H9 (cell line): Measurements from ENCODE around the gene GALNT13. TPM values are rescaled to one million over a fixed set of nuclear protein-coding genes. Genes with fewer than 3 reads are reported as not detected.

Experiments
- DNase-seq: peaks from one replicate; pipeline ENCODE4 v3.0.0-alpha.2; 2017
- H2AFZ ChIP-seq: one replicate; pipeline ENCODE4 v1.6.1; 2013; ENCODE audit warnings: mild to moderate bottlenecking, low read length, control low read depth, moderate library complexity
- H2AK5ac ChIP-seq: 2 replicates; pipeline ENCODE4 v1.6.1; 2013; ENCODE audit warnings: low read length, control low read depth, mixed read lengths; ENCODE audit not compliant: insufficient read length
- H2BK120ac ChIP-seq: one replicate; pipeline ENCODE4 v1.6.1; 2013; ENCODE audit warnings: low read depth, mild to moderate bottlenecking, low read length, control low read depth, inconsistent platforms; ENCODE audit not compliant: poor library complexity, severe bottlenecking
- H2BK12ac ChIP-seq: 2 replicates; pipeline ENCODE4 v1.6.1; 2013; ENCODE audit warnings: low read length, control low read depth, mixed read lengths, low read depth; ENCODE audit not compliant: insufficient read length
- H2BK15ac ChIP-seq: 2 replicates; pipeline ENCODE4 v1.6.1; 2013; ENCODE audit warnings: low read depth, low read length, control low read depth
- H2BK20ac ChIP-seq: one replicate; pipeline ENCODE4 v1.6.1; 2013; ENCODE audit warnings: low read depth, mild to moderate bottlenecking, low read length, control low read depth, inconsistent platforms; ENCODE audit not compliant: poor library complexity, severe bottlenecking
- H2BK5ac ChIP-seq: 2 replicates; pipeline ENCODE4 v1.6.1; 2013; ENCODE audit warnings: low read length, control low read depth, mixed read lengths; ENCODE audit not compliant: insufficient read length
- H3K14ac ChIP-seq: 2 replicates; pipeline ENCODE4 v1.6.1; 2013; ENCODE audit warnings: low read length, control low read depth; ENCODE audit not compliant: insufficient read depth
- H3K18ac ChIP-seq: 2 replicates; pipeline ENCODE4 v1.6.1; 2013; ENCODE audit warnings: low read depth, mild to moderate bottlenecking, mixed read lengths, low read length, control low read depth; ENCODE audit not compliant: insufficient read length
- H3K23ac ChIP-seq: 2 replicates; pipeline ENCODE4 v1.6.1; 2013; ENCODE audit warnings: low read length, control low read depth, mixed read lengths, low read depth; ENCODE audit not compliant: insufficient read length
- H3K23me2 ChIP-seq: 2 replicates; pipeline ENCODE4 v1.6.1; 2013; ENCODE audit warnings: low read depth, mild to moderate bottlenecking, mixed read lengths, low read length, control low read depth; ENCODE audit not compliant: insufficient read length, poor library complexity, severe bottlenecking
- H3K27ac ChIP-seq: 2 replicates; pipeline ENCODE4 v1.5.1; 2013; ENCODE audit warnings: low read length, control low read depth, mixed read lengths, low read depth; ENCODE audit not compliant: insufficient read length
- H3K27me3 ChIP-seq: 2 replicates; pipeline ENCODE4 v1.6.1; 2013; ENCODE audit warnings: low read length, control low read depth, inconsistent platforms; ENCODE audit not compliant: insufficient read depth
- H3K4ac ChIP-seq: 2 replicates; pipeline ENCODE4 v1.6.1; 2013; ENCODE audit warnings: low read depth, mild to moderate bottlenecking, control low read depth, inconsistent platforms, low read length, moderate library complexity
- H3K4me1 ChIP-seq: 2 replicates; pipeline ENCODE4 v1.6.1; 2013; ENCODE audit warnings: low read length, control low read depth, inconsistent platforms; ENCODE audit not compliant: insufficient read depth
- H3K4me2 ChIP-seq: 2 replicates; pipeline ENCODE4 v1.6.1; 2013; ENCODE audit warnings: low read length, control low read depth, mixed read lengths; ENCODE audit not compliant: insufficient read length, insufficient read depth
- H3K56ac ChIP-seq: 2 replicates; pipeline ENCODE4 v1.6.1; 2013; ENCODE audit warnings: low read depth, mild to moderate bottlenecking, mixed read lengths, low read length, control low read depth; ENCODE audit not compliant: insufficient read length
- H3K79me1 ChIP-seq: 2 replicates; pipeline ENCODE4 v1.6.1; 2013; ENCODE audit warnings: low read depth, mild to moderate bottlenecking, moderate library complexity, low read length, control low read depth, inconsistent platforms; ENCODE audit not compliant: insufficient read depth, poor library complexity, severe bottlenecking
- H3K79me2 ChIP-seq: 2 replicates; pipeline ENCODE4 v1.6.1; 2013; ENCODE audit warnings: low read length, control low read depth, inconsistent platforms; ENCODE audit not compliant: insufficient read depth
- H3K9ac ChIP-seq: 2 replicates; pipeline ENCODE4 v1.6.1; 2013; ENCODE audit warnings: low read length, control low read depth, mixed read lengths; ENCODE audit not compliant: insufficient read length; ENCODE audit errors: extremely low read depth
- H3K9me3 ChIP-seq: one replicate; pipeline ENCODE4 v1.6.1; 2013; ENCODE audit warnings: low read depth, low read length, inconsistent platforms; ENCODE audit not compliant: control insufficient read depth
- H3T11ph ChIP-seq: one replicate; pipeline ENCODE4 v1.6.1; 2013; ENCODE audit warnings: mild to moderate bottlenecking, low read length, control low read depth, inconsistent platforms
- H4K20me1 ChIP-seq: one replicate; pipeline ENCODE4 v1.6.1; 2013; ENCODE audit not compliant: control insufficient read depth, insufficient read length, insufficient read depth
- H4K5ac ChIP-seq: 2 replicates; pipeline ENCODE4 v1.6.1; 2013; ENCODE audit warnings: low read depth, mild to moderate bottlenecking, mixed read lengths, low read length, control low read depth; ENCODE audit not compliant: insufficient read length
- H4K8ac ChIP-seq: replicated peaks from 2 replicates; pipeline ENCODE4 v1.6.1; 2013; ENCODE audit warnings: low read length, control low read depth, mixed read lengths, low read depth; ENCODE audit not compliant: insufficient read length
- H4K91ac ChIP-seq: 2 replicates; pipeline ENCODE4 v1.6.1; 2013; ENCODE audit warnings: low read depth, mild to moderate bottlenecking, moderate library complexity, mixed read lengths, low read length, control low read depth; ENCODE audit not compliant: insufficient read length
- H3K27ac Mint-ChIP-seq, 3 experiments: 2 replicates in 2 of 3; 3 replicates in 1 of 3; pipeline ENCODE4 v1.8.0; 2020 to 2021; ENCODE audit warnings: mixed read lengths in 3 of 3, mild to moderate bottlenecking in 1 of 3, moderate library complexity in 1 of 3
- H3K27me3 Mint-ChIP-seq: 2 replicates; pipeline ENCODE4 v1.8.0; 2021; ENCODE audit warnings: low read depth, mild to moderate bottlenecking, moderate library complexity, mixed read lengths
- H3K36me3 Mint-ChIP-seq, 3 experiments: 2 replicates in 2 of 3; 3 replicates in 1 of 3; pipeline ENCODE4 v1.8.0; 2020 to 2021; ENCODE audit warnings: low read depth in 3 of 3, mixed read lengths in 3 of 3; ENCODE audit not compliant: insufficient read depth in 1 of 3
- H3K4me1 Mint-ChIP-seq, 2 experiments: 2 replicates each; pipeline ENCODE4 v1.8.0; 2020; ENCODE audit warnings: mixed read lengths in 2 of 2
- H3K4me3 Mint-ChIP-seq, 2 experiments: 2 replicates in 1 of 2; 3 replicates in 1 of 2; pipeline ENCODE4 v1.8.0; 2020 to 2021; ENCODE audit warnings: mild to moderate bottlenecking in 2 of 2, mixed read lengths in 2 of 2, moderate library complexity in 1 of 2
- H3K9me3 Mint-ChIP-seq, 2 experiments: 2 replicates in 1 of 2; 3 replicates in 1 of 2; pipeline ENCODE4 v1.8.0; 2020; ENCODE audit warnings: mild to moderate bottlenecking in 2 of 2, mixed read lengths in 2 of 2, moderate library complexity in 1 of 2
- CTCF ChIP-seq: fragments of 200-600 bp; sonication (generic); conservative IDR thresholded peaks from 3 replicates; pipeline ENCODE4 v1.8.0; 2021; ENCODE audit warnings: antibody characterized with exemption, mild to moderate bottlenecking
- total RNA-seq: library from RNA; stranded (reverse); gene quantifications from 2 replicates; pipeline ENCODE4 v1.2.1, GENCODE V29; 2021

The GALNT13 gene
- total RNA-seq, 1 experiment from 2014 or later = 6.6 TPM

- no peaks in the 10 kb centered on the region for H3K4me1 ChIP-seq
- 0 out of 2 replicates have a peak, but pooled peaks cover 1% of the 10 kb centered on the region for H3K79me2 ChIP-seq
- H4K5ac ChIP-seq = no peak overlapping the region
- no peaks in the 10 kb centered on the region for H3K23me2 ChIP-seq
- Mint-ChIP-seq H3K27me3 (no peaks in the 10 kb centered on the region), H3K27ac (no peak overlapping the region), H3K9me3 (no peaks in the 10 kb centered on the region), H3K4me1 (peaks cover 5 to 9% of the 10 kb centered on the region in 2 experiments), H3K4me3 (no peak overlapping the region), H3K36me3 (no peaks in the 10 kb centered on the region)
- no peak overlapping the region for H2AK5ac ChIP-seq
- no peak overlapping the region for H3K23ac ChIP-seq
- no peak for DNase-seq
- no peak overlapping the region for H3T11ph ChIP-seq
- H2BK5ac ChIP-seq = no peak overlapping the region
- no peak overlapping the region for H3K9ac ChIP-seq
- no peak overlapping the region for H3K14ac ChIP-seq
- no peak overlapping the region for H2BK15ac ChIP-seq
- no peak overlapping the region for H3K4me2 ChIP-seq
- no peak overlapping the region for H2BK120ac ChIP-seq
- no peak overlapping the region for H3K18ac ChIP-seq
- no peak overlapping the region for H3K4ac ChIP-seq
- H4K8ac ChIP-seq = no peak overlapping the region
- no peak overlapping the region for H4K91ac ChIP-seq
- H2BK12ac ChIP-seq = no peak overlapping the region
- H4K20me1 ChIP-seq = no peaks in the 10 kb centered on the region
- no peaks in the 10 kb centered on the region for H3K27me3 ChIP-seq
- TF ChIP-seq CTCF = no peak
- H2BK20ac ChIP-seq = no peak overlapping the region
- H2AFZ ChIP-seq = no peak overlapping the region
- H3K79me1 ChIP-seq = no peaks in the 10 kb centered on the region
- no peaks in the 10 kb centered on the region for H3K9me3 ChIP-seq
- no peak overlapping the region for H3K56ac ChIP-seq
- no peak overlapping the region for H3K27ac ChIP-seq
Measured at GRCh38 chr2:153935511-153935910, 63.8 kb downstream of the GALNT13 start.
